ENCODE data around the gene MAP1A. TPM values are rescaled to one million over a fixed set of nuclear protein-coding genes. Genes with fewer than 3 reads are reported as not detected.
A peak's percentile ranks its signal among the peaks of the same experiment; 100 is the strongest.

The MAP1A gene
- total RNA-seq, 4 donors from 2014 or later = 3.5 to 13.0 (median 8.2) TPM

GRCh38 chr15:43516801-43517353, 531 bp upstream of the MAP1A start:
- peaks cover 0 to 4% (median 0%) of the 10 kb centered on the region in 3 donors for H3K27me3 ChIP-seq
- intact Hi-C loops (cut with DNase I; ENCODE audit: low total_unique reads) = no loop called here
- TF ChIP-seq POLR2A (IDR thresholded peaks at IDR 0.05) (no peak), CTCF (IDR thresholded peaks at IDR 0.05 in 4 of 5, conservative IDR thresholded peaks at IDR 0.05 in 1 of 5) (no peak)
- H3K27ac ChIP-seq = peak overlapping the region; percentile 26 to 61 (median 55)
- in situ Hi-C loops (cut with MboI; ENCODE audit: low sequenced_read_pairs in 4 of 4) = no loop called here
- H3K4me3 ChIP-seq = peak overlapping the region; percentile 4 to 47 (median 26)
- peaks cover 17 to 27% of the 10 kb centered on the region in 2 donors for H3K4me1 ChIP-seq
- no peaks in the 10 kb centered on the region for H3K9me3 ChIP-seq
- DNase-seq = no peak
- H3K36me3 ChIP-seq = peaks cover 0 to 6% of the 10 kb centered on the region in 2 donors
- no peak for ATAC-seq

GRCh38 chr15:43518197-43518761, 871 bp downstream of the MAP1A start:
- H3K27me3 ChIP-seq = peaks cover 0 to 4% (median 0%) of the 10 kb centered on the region in 3 donors
- DNase-seq (no peak), ATAC-seq (peak; percentile 34 to 50)
- H3K27ac ChIP-seq = peak overlapping the region; percentile 26 to 61 (median 42)
- H3K4me1 ChIP-seq = peaks cover 16 to 27% of the 10 kb centered on the region in 2 donors
- in situ Hi-C loops (cut with MboI; ENCODE audit: low sequenced_read_pairs in 4 of 4) = no loop called here
- no peak for TF ChIP-seq POLR2A (IDR thresholded peaks at IDR 0.05)
- no peak for TF ChIP-seq CTCF (IDR thresholded peaks at IDR 0.05 in 4 of 5, conservative IDR thresholded peaks at IDR 0.05 in 1 of 5)
- H3K9me3 ChIP-seq = no peaks in the 10 kb centered on the region
- intact Hi-C loops (cut with DNase I; ENCODE audit: low total_unique reads) = no loop called here
- peak overlapping the region; percentile 43 to 57 (median 50) for H3K4me3 ChIP-seq
- H3K36me3 ChIP-seq = peaks cover 0 to 14% of the 10 kb centered on the region in 2 donors

- in situ Hi-C loops (cut with MboI; ENCODE audit: low sequenced_read_pairs in 4 of 4) = no loop called here
- Histone ChIP-seq H3K36me3 (peaks cover 0 to 14% of the 10 kb centered on the region in 2 donors), H3K4me1 (peaks cover 12 to 23% of the 10 kb centered on the region in 2 donors), H3K9me3 (no peaks in the 10 kb centered on the region), H3K4me3 (no peak overlapping the region), H3K27ac (peak overlapping the region in 1 of 4 donors; percentile 28), H3K27me3 (peaks cover 0 to 4% (median 0%) of the 10 kb centered on the region in 3 donors)
- TF ChIP-seq POLR2A (IDR thresholded peaks at IDR 0.05) (no peak), CTCF (IDR thresholded peaks at IDR 0.05 in 4 of 5, conservative IDR thresholded peaks at IDR 0.05 in 1 of 5) (no peak)
- no peak for DNase-seq
- intact Hi-C loops (cut with DNase I; ENCODE audit: low total_unique reads) = no loop called here
- no peak for ATAC-seq
Measured at GRCh38 chr15:43519196-43519595, 1.8 kb downstream of the MAP1A start.

- peaks cover 0 to 14% of the 10 kb centered on the region in 2 donors for H3K36me3 ChIP-seq
- H3K27ac ChIP-seq = no peak overlapping the region
- H3K4me3 ChIP-seq = no peak overlapping the region
- no peak for TF ChIP-seq POLR2A (IDR thresholded peaks at IDR 0.05)
- no peak for TF ChIP-seq CTCF (IDR thresholded peaks at IDR 0.05 in 4 of 5, conservative IDR thresholded peaks at IDR 0.05 in 1 of 5)
- no peaks in the 10 kb centered on the region for H3K9me3 ChIP-seq
- intact Hi-C loops (cut with DNase I; ENCODE audit: low total_unique reads) = no loop called here
- DNase-seq (no peak), ATAC-seq (no peak)
- peaks cover 8 to 18% of the 10 kb centered on the region in 2 donors for H3K4me1 ChIP-seq
- peaks cover 0 to 4% (median 0%) of the 10 kb centered on the region in 3 donors for H3K27me3 ChIP-seq
- in situ Hi-C loops (cut with MboI; ENCODE audit: low sequenced_read_pairs in 4 of 4) = no loop called here
Measured at GRCh38 chr15:43520138-43520537, 2.7 kb downstream of the MAP1A start.

Data from gastrocnemius medialis (tissue), 4 donors.